ENCODE data around the gene RAD23A. TPM values are rescaled to one million over a fixed set of nuclear protein-coding genes. Genes with fewer than 3 reads are reported as not detected.
A peak's percentile ranks its signal among the peaks of the same experiment; 100 is the strongest.

The RAD23A gene
- total and polyA plus RNA-seq, 9 of the 15 experiments (the other 6 are each of a cell fraction or from before 2014, with no cell fraction given), result 9.5 to 181 (median 101) TPM

GRCh38 chr19:12997179-12997966 lies 51.7 kb downstream of the RAD23A start (continued):
- TF ChIP-seq ARID4B (CRISPR knock-in tag; IDR thresholded peaks at IDR 0.05), result no peak
- no peak for TF ChIP-seq HDAC2 (IDR thresholded peaks at IDR 0.05)
- no peak for TF ChIP-seq FOXM1 (IDR thresholded peaks at IDR 0.05; ENCODE audit: low read depth)
- no peak for TF ChIP-seq FOXM1 (CRISPR knock-in tag; IDR thresholded peaks at IDR 0.05; ENCODE audit: low read depth)
- no peak for TF ChIP-seq ZNF41 (CRISPR knock-in tag; conservative IDR thresholded peaks at IDR 0.05)
- peak; percentile 43; the same call in 1 of the 2 replicates for TF ChIP-seq RBFOX2 (IDR thresholded peaks at IDR 0.05; ENCODE audit: low read depth, low read length)
- no peak for TF ChIP-seq ZNF444 (CRISPR knock-in tag; IDR thresholded peaks at IDR 0.05)
- TF ChIP-seq HCFC1 (IDR thresholded peaks at IDR 0.05; ENCODE audit: low read depth, low read length), result no peak
- TF ChIP-seq SETDB1 (IDR thresholded peaks at IDR 0.05; ENCODE audit: low read length), result no peak
- no peak for TF ChIP-seq JUN (IDR thresholded peaks at IDR 0.05; ENCODE audit: borderline replicate concordance, low read depth, low read length)
- 0 out of 2 replicates have a peak, but pooled peaks have one; percentile 47 for TF ChIP-seq JUN (CRISPR knock-in tag; IDR thresholded peaks at IDR 0.05; ENCODE audit: borderline replicate concordance)
- no peak for TF ChIP-seq CBX8 (IDR thresholded peaks at IDR 0.05; ENCODE audit: borderline replicate concordance, extremely low read depth, low read depth, low read length, poor library complexity, severe bottlenecking)
- no peak for TF ChIP-seq HMG20A (CRISPR knock-in tag; conservative IDR thresholded peaks at IDR 0.05)
- TF ChIP-seq CBFB (CRISPR knock-in tag; IDR thresholded peaks at IDR 0.05), result peak; percentile 16; the same call in 1 of the 2 replicates
- 0 out of 2 replicates have a peak, but pooled peaks have one; percentile 37 for TF ChIP-seq ETS1 (conservative IDR thresholded peaks at IDR 0.05; ENCODE audit: control insufficient read depth, low read depth, low read length)
- no peak for TF ChIP-seq IRF2 (CRISPR knock-in tag; IDR thresholded peaks at IDR 0.05)

Measured in K562 (cell line).